Fibroblast of pulmonary artery (primary cell): ENCODE measurements around the gene CDC26.

Experiments used
- DNase-seq: peaks from one replicate; pipeline ENCODE4 v3.0.0-alpha.2; 2010; ENCODE audit warnings: low read depth
- H3K4me3 ChIP-seq: replicated peaks from 2 replicates; pipeline ENCODE4 v1.5.1; 2011; ENCODE audit warnings: low read depth, mild to moderate bottlenecking, control low read depth, low read length, moderate library complexity
- TF ChIP-seq, protein P1 (sequence below): IDR thresholded peaks from 2 replicates; pipeline ENCODE4 v1.5.1; 2011; ENCODE audit warnings: mild to moderate bottlenecking, control low read depth, low read length, inconsistent platforms; ENCODE audit errors: missing control alignments

The CDC26 gene

DNA sequence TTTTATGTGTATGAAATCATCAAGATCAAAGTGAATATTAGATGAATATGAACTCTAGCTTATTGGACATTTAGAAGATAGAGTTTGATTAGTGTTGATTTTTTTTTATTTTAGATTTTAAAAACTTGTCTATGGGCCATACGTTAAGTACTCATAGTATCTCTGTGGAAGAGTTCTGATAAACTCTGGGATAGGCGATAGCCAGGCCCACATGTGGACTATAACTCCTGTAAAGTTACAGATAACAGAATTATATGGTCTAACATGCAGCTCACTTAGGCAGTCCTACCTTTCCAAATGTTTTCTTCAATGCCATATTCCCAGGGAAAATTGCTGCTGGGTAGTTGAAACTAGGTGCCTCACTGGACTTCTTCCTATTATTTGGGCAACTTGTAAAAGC, 43.7 kb downstream of the CDC26 start:
- no peak for DNase-seq
- H3K4me3 ChIP-seq: no peak overlapping the region
- TF ChIP-seq, protein P1, sequence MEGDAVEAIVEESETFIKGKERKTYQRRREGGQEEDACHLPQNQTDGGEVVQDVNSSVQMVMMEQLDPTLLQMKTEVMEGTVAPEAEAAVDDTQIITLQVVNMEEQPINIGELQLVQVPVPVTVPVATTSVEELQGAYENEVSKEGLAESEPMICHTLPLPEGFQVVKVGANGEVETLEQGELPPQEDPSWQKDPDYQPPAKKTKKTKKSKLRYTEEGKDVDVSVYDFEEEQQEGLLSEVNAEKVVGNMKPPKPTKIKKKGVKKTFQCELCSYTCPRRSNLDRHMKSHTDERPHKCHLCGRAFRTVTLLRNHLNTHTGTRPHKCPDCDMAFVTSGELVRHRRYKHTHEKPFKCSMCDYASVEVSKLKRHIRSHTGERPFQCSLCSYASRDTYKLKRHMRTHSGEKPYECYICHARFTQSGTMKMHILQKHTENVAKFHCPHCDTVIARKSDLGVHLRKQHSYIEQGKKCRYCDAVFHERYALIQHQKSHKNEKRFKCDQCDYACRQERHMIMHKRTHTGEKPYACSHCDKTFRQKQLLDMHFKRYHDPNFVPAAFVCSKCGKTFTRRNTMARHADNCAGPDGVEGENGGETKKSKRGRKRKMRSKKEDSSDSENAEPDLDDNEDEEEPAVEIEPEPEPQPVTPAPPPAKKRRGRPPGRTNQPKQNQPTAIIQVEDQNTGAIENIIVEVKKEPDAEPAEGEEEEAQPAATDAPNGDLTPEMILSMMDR: no peak

DNA sequence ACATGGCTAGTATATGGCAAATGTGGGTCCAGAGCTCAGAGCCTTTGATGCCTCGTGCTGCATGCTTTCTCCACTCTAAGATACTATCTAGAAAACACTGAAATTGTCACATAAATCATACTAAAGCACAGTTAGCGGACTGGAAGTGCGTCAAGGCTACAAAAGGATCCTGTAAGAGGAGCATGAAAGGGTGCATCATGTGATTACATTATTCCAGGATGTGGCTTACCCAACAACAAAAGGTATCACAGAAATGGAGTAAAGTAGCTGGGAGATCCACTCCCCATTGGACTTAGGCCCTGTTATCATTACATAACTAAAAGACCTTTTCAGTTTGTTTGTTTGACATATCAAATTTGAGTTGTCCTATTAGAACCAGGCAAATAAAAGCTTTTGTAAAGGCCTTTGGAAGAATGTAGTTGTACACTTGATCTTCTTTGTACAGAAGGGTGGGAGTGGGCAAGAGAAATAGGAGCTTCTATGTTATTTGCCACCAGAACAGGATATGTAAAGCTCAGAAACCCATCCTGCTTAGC, 47.2 kb downstream of the CDC26 start:
- H3K4me3 ChIP-seq: no peak overlapping the region
- TF ChIP-seq, protein P1: no peak
- no peak for DNase-seq

DNA sequence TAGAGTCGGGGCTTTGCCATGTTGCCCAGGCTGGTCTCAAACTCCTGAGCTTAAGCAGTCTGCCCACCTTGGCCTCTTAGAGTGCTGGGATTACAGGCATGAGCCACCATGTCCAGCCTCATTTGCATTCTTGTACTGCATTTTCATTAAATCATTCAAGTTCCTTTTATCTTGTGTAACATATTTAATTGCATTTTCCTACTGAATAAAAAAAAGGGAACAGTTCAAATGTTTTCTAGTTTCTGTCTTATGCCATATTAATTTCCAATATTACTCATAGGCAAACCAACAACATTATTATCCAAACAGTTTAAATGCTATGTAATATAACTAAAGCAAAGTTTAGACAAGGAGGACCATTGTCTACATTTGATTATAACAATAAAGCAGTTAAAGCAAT, 47.9 kb downstream of the CDC26 start:
- no peak for DNase-seq
- H3K4me3 ChIP-seq: no peak overlapping the region
- TF ChIP-seq, protein P1: no peak

DNA sequence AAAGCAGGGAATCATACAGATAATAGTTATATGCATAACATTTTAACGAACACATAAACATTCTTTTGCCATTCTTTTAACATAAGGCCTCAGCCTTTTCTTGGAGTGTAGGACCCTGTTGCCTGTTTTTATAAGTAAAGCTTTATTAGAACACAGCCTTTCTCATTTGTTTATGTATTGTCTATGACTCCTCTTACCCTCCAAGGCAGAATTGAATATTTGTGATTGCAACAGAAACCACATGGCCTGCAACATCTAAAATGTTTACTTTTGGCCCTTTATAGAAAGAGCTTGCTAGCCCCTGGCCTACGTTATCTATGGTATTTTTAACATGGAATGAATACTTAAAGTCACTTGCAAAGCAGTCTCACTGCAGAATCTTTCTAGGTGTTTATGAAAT, 51.4 kb downstream of the CDC26 start:
- no peak overlapping the region for H3K4me3 ChIP-seq
- peak; percentile 56 for DNase-seq
- TF ChIP-seq, protein P1: no peak

DNA sequence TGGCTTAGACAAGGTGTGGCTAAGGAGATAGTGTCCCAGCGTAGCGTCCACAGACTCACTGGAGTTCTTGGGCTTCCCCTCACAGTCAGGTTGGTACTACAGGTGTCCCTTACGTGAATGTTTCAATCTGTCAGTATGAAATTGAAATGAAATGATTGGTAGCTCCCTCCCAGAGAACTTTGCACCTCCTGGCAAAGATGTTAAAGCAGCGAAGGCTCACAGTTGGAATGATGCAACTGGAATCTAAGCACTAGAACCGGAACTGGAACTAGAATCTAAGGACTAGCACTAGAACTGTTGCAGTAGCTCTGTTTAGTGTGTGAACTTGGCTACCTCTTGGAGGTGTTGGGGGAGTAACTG, 52.9 kb downstream of the CDC26 start:
- TF ChIP-seq, protein P1: no peak
- peak; percentile 39 for DNase-seq
- peak overlapping the region; percentile 99 for H3K4me3 ChIP-seq

DNA sequence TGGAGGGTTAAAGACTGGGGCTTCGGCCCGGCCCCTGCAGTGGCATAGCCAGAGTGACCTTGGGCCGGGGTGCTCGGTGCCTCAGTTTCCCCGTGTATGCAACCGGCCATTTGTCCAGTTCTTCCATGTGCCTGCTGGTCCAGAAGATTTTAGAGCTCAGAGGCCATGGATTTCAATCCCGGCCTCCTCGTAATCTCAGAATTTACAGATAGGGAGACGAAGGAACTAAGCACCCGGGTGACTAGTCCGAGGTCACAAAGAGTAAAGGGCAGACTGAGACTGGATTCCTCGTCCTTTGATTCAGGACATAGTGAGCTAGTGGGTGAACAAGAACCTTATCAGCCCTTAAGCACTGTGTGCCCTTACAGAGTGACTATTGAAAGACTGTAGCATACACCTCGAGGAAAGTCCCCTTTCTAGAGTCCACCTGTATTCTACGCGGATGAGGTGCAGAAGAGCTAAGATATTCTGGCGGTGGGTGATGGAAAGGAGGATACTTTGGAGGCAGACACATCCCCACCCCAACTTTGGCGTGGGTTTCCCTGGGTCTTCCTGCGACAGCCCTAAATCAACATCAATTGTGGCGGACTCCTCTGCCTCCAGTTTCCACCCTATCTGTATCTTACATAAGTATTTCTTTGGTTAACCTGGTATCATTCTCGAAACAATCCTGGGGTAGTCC, 53.4 kb downstream of the CDC26 start:
- DNase-seq: no peak
- peak overlapping the region; percentile 99 for H3K4me3 ChIP-seq
- TF ChIP-seq, protein P1: no peak

DNA sequence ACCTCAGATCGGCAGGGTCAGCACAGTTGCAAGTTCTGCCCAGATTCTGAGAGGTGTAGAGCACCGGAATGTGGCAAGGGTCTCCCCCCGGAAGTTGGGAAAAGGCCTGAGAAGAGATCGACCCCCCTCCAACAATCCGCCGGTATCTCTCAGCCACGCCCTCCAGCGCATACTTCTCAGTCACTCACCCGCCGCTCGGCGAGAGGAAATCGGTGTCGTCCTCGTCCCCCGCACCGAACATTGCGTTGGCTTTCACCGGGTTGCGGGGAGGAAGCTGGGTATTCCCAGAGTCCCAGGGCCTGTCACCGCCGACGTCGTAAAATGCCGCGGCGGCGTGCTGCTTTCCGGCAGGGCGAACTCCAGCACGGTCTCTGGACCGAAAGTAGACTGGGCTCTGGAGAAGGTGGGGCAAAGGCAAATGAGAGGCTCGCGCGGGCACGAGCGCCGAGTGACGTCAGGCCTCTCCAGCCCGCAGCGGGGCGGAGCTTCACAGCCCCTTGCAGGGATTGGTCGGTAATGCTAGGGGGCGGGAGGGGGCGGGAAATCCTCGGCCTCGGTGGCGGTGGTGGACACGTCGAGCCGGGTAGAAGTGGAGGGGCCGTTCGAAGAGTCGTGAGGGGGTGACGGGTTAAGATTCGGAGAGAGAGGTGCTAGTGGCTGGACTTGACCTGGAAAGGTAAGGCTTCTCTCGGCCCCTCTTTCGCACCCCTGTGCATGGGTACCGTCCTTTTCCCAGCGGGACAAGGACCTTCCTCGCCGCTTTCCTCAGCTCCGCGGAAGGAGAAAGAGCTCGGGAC, 54.2 kb downstream of the CDC26 start, which contains the start of the genes FKBP15 and SLC31A1:
Gene FKBP15 (minus strand): TSS at position 275 of the 797 bp plus-strand sequence. CDS start 34 bp downstream, at position 241.
Gene SLC31A1 (plus strand): TSS at position 542 of the 797 bp plus-strand sequence. CDS start 34,605 bp downstream, outside the sequence.
- DNase-seq: peak; percentile 99
- peak within 1 kb of the TSS; percentile 99 for H3K4me3 ChIP-seq

More for the DNA sequence above, 54.2 kb downstream of the CDC26 start, which contains the start of the genes FKBP15 and SLC31A1:
- TF ChIP-seq, protein P1: no peak
